CD4-positive, alpha-beta T cell treated with Interleukin-2 at 100 ng/mL for 4 hours (primary cell): ENCODE results near the gene CENPF.
"Not testable (repeated sequence)": the region's sequence is repeated elsewhere in the genome, so short reads cannot be mapped to it uniquely, and the experiment has no call there.

Source experiments
- DNase-seq: peaks from one replicate; pipeline ENCODE4 v3.0.0-alpha.2; 2020; ENCODE audit warnings: low spot score

Gene CENPF

GRCh38 chr1:214662223-214662785 lies 59.3 kb downstream of the CENPF start:
- DNase-seq: no peak

- no peak for DNase-seq
These were observed 61.8 kb downstream of the CENPF start for GRCh38 chr1:214664651-214665433.

GRCh38 chr1:214665606-214666110 lies 62.7 kb downstream of the CENPF start:
- DNase-seq: no peak

GRCh38 chr1:214666674-214667073 lies 63.7 kb downstream of the CENPF start:
- no peak for DNase-seq

GRCh38 chr1:214670098-214670497 lies 67.1 kb downstream of the CENPF start:
- no peak for DNase-seq

- not testable (repeated sequence) for DNase-seq
These were observed 70.0 kb downstream of the CENPF start for GRCh38 chr1:214673029-214673428.

GRCh38 chr1:214673576-214673975 lies 70.6 kb downstream of the CENPF start:
- DNase-seq: no peak

- DNase-seq: not testable (repeated sequence)
These were observed 72.5 kb downstream of the CENPF start for GRCh38 chr1:214675524-214675923.

- DNase-seq: no peak
These were observed 73.8 kb downstream of the CENPF start for GRCh38 chr1:214676747-214677146.

GRCh38 chr1:214677945-214678344 lies 75.0 kb downstream of the CENPF start:
- DNase-seq: no peak

- DNase-seq: no peak
These were observed 75.4 kb downstream of the CENPF start for GRCh38 chr1:214678386-214678785.

GRCh38 chr1:214683621-214684020 lies 80.6 kb downstream of the CENPF start:
- no peak for DNase-seq

GRCh38 chr1:214685906-214686305 lies 82.9 kb downstream of the CENPF start:
- DNase-seq: no peak

- DNase-seq: no peak
These were observed 83.5 kb downstream of the CENPF start for GRCh38 chr1:214686497-214686896.

GRCh38 chr1:214688891-214689290 lies 85.9 kb downstream of the CENPF start:
- no peak for DNase-seq

- no peak for DNase-seq
These were observed 91.8 kb downstream of the CENPF start for GRCh38 chr1:214694769-214695168.

- DNase-seq: no peak
These were observed 95.6 kb downstream of the CENPF start for GRCh38 chr1:214698559-214698958.

- DNase-seq: no peak
These were observed 97.4 kb downstream of the CENPF start for GRCh38 chr1:214700437-214700836.

- DNase-seq: no peak
These were observed 99.6 kb downstream of the CENPF start for GRCh38 chr1:214702556-214702955.

- no peak for DNase-seq
These were observed 104.5 kb downstream of the CENPF start for GRCh38 chr1:214707306-214708087.

- DNase-seq: no peak
These were observed 105.4 kb downstream of the CENPF start for GRCh38 chr1:214708321-214708955.

- no peak for DNase-seq
These were observed 106.2 kb downstream of the CENPF start for GRCh38 chr1:214709241-214709640.
